NCI-H524 treated with DMSO at 0.1 percent for 48 hours (cell line): ENCODE results near the gene PJA1.

Experiments used
- DNase-seq: peaks from one replicate; lab custom pipeline; 2025; lab: John Stamatoyannopoulos, UW

PJA1 gene

GRCh38 chrX:69142788-69143469 is 22.3 kb downstream of the PJA1 start:
- DNase-seq = no peak

GRCh38 chrX:69140837-69141236 is 24.4 kb downstream of the PJA1 start:
- no peak for DNase-seq

DNA sequence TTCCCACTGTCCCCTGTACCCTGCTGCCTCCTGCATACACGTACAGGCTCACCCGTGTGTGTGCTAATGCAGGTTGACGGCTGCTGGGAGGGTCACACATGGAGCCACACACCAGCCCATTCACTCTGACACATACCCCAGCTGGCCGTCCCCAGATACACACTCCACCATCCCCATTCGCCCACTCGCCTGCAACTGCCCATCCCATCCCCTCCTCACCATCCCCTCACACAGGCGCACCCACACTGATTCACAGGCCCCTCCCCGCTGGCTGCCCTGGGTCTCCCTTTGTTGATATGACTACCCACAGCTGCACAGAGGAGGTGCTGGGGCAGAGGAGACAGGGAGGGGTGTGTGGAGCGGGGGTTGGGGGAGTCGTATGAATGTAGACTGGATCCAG is 25.7 kb downstream of the PJA1 start:
- DNase-seq = no peak

DNA sequence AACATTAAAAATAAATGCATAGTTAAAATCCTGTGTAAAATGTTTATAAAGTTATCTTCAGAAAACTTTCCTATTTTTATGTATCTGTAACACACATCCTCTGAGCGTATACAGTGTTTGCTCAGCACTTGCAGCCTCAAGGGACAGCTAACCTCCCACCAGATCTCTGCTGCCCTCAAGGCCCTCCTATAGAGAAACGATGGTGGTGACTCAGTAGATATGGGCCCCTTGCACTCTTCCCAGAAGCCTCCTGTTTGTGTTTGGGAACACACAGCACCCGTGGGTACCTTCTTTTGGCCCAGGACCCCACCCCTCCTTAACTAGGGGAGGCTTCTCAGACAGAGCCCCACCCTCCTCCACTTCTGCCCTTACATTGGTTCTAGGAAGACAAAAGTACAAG is 26.7 kb downstream of the PJA1 start:
- DNase-seq = no peak

- DNase-seq = no peak
Measured at GRCh38 chrX:69138118-69138390, 27.2 kb downstream of the PJA1 start.

DNA sequence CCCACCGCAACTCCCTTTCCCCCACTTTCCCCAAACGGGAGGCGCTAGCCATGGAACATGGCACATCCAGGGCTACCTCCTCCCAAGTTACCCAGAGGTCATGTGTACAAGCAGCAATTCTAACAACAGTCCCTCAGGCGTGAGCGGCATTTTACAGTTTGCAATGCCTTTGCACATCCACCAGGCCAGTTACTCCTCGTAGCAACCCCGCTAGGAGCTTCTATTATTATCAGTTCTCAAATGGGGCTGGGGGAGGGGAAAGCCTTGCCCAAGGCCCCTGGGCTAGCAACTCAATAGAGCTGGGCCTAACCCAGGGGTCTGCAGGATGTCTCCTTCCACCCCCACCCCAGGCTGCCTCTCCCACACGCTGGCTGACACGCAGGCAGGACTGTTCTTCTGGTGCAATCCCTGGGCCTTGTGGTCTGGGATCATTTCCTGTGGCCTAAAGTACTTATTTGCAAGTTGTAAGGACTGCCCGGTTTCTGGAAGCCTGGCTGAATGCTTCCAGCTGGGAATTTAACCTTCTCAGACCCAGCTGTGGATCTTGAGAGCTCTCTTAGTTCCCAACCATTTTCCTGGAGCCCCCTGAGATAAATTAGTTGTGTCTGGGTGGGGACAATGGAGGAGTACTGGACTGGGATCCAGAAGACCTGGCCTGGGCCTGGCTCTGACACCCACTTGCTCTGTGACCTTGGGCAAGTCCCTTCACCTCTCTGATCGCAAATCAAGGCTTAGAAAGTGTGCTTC is 27.7 kb downstream of the PJA1 start:
- DNase-seq = no peak

DNA sequence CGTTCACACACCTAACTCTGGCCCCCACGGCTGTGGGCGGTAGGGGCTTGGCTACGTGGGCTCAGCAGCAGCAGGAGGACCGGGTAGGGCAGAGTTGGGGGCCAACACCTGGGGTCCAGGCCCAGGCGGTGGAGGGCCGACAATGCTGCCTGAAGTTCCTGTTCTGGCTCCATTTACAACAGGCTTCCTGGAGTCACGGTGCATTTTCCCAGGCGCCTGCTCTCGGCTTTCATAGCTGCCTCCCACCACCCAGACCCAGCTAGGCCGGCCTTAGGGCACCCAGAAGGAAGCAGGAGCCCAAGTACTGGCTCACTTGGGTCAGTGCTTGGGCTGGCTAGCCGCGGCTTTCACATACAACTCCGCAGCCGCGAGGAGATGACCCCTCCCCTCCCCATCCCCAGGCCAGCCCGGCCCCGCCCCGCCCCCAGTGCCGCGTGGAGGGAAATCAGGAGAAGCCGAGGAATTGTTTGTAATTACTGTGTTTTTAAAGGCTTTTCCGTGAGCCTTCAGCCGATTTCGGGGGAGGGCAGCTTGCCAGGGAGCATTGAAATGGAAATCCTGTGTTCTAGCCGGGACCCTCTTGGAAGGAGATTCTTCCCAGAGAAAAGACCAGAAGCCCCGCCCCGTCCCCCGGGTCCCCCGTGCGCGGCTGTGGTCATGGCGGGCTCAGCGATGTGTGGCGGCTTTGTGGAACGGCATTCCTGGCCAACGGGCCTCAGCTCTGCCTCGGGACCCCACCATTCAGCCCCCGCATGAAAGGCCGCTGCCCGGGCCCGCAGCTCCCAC is 28.5 kb downstream of the PJA1 start:
- DNase-seq = no peak

- DNase-seq = peak; percentile 51
Measured at GRCh38 chrX:69133921-69134542, 31.2 kb downstream of the PJA1 start.

GRCh38 chrX:69131886-69132285 is 33.4 kb downstream of the PJA1 start:
- no peak for DNase-seq

DNA sequence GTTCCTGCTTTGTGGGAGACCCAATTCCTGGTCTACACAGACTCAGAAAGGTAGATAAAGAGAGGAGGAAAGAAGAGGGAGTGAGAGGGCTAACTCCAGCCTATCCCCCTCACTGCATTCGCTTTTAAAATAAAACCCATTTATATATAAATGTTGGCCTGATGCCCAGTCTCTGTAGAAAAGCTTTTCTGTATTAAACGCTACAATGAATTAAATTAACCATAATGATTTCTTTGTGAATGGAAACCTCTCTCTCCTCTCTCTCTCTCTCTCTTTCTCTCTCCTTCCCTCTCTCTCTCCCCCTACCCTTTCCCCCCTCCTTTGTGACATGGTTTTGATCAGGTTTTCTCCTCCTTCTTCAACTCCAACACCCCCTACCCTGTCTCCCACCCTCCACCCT is 34.8 kb downstream of the PJA1 start:
- no peak for DNase-seq

GRCh38 chrX:69128588-69128987 is 36.7 kb downstream of the PJA1 start:
- DNase-seq = no peak

GRCh38 chrX:69127466-69127865 is 37.8 kb downstream of the PJA1 start:
- DNase-seq = no peak

GRCh38 chrX:69126642-69127041 is 38.6 kb downstream of the PJA1 start:
- no peak for DNase-seq

- DNase-seq = no peak
Measured at GRCh38 chrX:69125094-69125493, 40.2 kb downstream of the PJA1 start.

DNA sequence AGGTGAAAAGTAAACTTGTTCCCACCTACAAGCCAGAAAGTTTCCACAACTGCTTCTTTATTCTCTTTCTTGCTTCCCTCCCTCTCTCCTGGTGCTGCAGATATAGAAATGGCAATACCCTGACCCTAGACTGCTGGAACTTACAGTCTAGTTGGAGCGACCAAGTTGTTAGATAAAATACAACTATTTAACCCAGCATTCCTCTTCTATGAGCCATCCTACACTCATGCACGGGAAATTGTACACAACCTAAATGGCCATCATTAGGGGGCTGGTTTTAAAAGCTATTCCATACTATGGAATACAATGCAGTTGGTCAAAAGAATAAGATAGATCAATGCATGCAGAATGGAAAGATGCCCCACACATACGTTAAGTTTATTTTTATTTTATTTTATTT is 41.1 kb downstream of the PJA1 start:
- DNase-seq = no peak

GRCh38 chrX:69123481-69123880 is 41.8 kb downstream of the PJA1 start:
- DNase-seq = no peak

GRCh38 chrX:69121321-69122000 is 43.8 kb downstream of the PJA1 start:
- peak; percentile 59 for DNase-seq

- no peak for DNase-seq
Measured at GRCh38 chrX:69120476-69120875, 44.8 kb downstream of the PJA1 start.

DNA sequence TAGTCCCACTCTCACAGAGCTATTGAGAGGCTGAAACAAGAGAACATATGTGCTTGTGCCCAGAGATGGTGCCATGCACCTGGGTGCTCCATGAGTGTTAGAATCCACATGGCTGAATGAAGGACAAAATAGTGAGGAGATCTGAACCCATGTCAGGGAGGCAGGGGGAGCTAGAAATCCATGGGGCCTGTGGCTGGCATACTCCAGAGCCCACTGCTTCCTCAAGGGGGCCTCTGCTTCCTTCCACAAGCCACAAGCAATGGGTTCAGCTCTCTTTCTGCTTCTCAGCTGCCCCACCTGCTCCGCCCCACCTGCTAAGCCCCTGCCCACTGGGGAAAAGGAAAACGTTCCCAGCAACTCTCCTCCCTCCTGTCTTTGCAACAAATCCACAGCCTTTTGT is 46.1 kb downstream of the PJA1 start:
- no peak for DNase-seq

DNA sequence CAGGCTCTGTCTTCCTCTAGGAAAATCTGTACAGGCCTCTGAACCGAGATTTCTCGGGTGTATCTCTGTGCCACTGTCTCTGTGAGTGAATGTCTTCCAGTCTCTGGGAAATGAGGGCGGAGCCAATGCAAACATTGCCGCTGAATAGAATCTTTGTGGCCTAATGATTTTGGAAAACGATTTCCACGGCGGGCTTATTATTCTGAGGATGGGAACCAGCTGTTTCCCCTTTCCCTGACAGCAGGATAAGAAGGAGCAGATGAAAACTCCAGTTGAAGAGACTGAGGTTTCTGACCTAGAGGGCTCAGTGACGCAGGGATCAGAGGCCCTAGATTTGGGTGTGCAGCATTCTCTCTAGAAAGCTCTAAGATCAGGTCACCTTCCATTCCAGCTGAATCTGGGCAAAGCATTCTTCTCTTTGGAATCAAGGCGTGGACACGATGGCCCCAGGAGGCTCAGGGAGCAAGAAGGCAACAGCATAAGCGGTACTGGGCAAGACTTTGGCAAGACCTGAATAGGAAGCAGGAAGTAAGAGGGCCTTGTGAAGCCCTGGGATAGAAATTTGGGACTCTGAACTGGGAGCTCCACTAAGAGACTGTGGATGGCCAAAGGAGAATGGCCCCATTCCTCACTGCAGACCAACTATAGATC is 47.3 kb downstream of the PJA1 start:
- DNase-seq = no peak

- no peak for DNase-seq
Measured at GRCh38 chrX:69116077-69116476, 49.2 kb downstream of the PJA1 start.

- peak; percentile 91 for DNase-seq
Measured at GRCh38 chrX:69113723-69114122, 51.5 kb downstream of the PJA1 start.
